HEK293 (cell line): ENCODE data around the gene FIP1L1.

ENCODE experiments used
- CTCF ChIP-seq: fragments of 450-650 bp; formaldehyde crosslinking; IDR thresholded peaks from 2 replicates; pipeline ENCODE4 v1.5.1; 2016; ENCODE audit warnings: missing biosample characterization, missing genetic modification characterization
- GFI1B ChIP-seq: fragments of 450-650 bp; formaldehyde crosslinking; IDR thresholded peaks from 2 replicates; pipeline ENCODE4 v1.5.1; 2016; ENCODE audit warnings: missing biosample characterization, missing genetic modification characterization
- KLF16 ChIP-seq: fragments of 450-650 bp; formaldehyde crosslinking; IDR thresholded peaks from 2 replicates; pipeline ENCODE4 v1.5.1; 2017; ENCODE audit warnings: missing biosample characterization, missing genetic modification characterization
- OSR2 ChIP-seq: fragments of 450-650 bp; formaldehyde crosslinking; IDR thresholded peaks from 2 replicates; pipeline ENCODE4 v1.5.1; 2016; ENCODE audit warnings: missing biosample characterization, missing genetic modification characterization
- PATZ1 ChIP-seq: fragments of 450-650 bp; formaldehyde crosslinking; IDR thresholded peaks from 2 replicates; pipeline ENCODE4 v1.5.1; 2016; ENCODE audit warnings: missing biosample characterization, missing genetic modification characterization
- PRDM10 ChIP-seq: fragments of 450-650 bp; formaldehyde crosslinking; IDR thresholded peaks from 2 replicates; pipeline ENCODE4 v1.5.1; 2016; ENCODE audit warnings: missing biosample characterization, missing genetic modification characterization
- RBAK ChIP-seq: fragments of 450-650 bp; formaldehyde crosslinking; IDR thresholded peaks from 2 replicates; pipeline ENCODE4 v1.5.1; 2016; ENCODE audit warnings: missing biosample characterization, missing genetic modification characterization
- REST ChIP-seq: fragments of 450-650 bp; formaldehyde crosslinking; IDR thresholded peaks from 2 replicates; pipeline ENCODE4 v1.5.1; 2016; ENCODE audit warnings: missing biosample characterization, missing genetic modification characterization
- SETDB1 ChIP-seq: IDR thresholded peaks from one replicate; pipeline ENCODE4 v1.6.1; 2017; ENCODE audit warnings: mild to moderate bottlenecking, low read length, moderate library complexity, mixed read lengths; ENCODE audit not compliant: insufficient read length
- ZBTB1 ChIP-seq: fragments of 450-650 bp; formaldehyde crosslinking; IDR thresholded peaks from 2 replicates; pipeline ENCODE4 v1.5.1; 2016; ENCODE audit warnings: missing biosample characterization, missing genetic modification characterization
- ZNF211 ChIP-seq: fragments of 450-650 bp; formaldehyde crosslinking; IDR thresholded peaks from 2 replicates; pipeline ENCODE4 v1.5.1; 2016; ENCODE audit warnings: low read depth, missing biosample characterization, missing genetic modification characterization
- ZNF280D ChIP-seq: fragments of 450-650 bp; formaldehyde crosslinking; IDR thresholded peaks from 2 replicates; pipeline ENCODE4 v1.5.1; 2016; ENCODE audit warnings: missing biosample characterization, missing genetic modification characterization

- TF ChIP-seq ZNF211 (tag by site-specific recombination) = no peak
- no peak for TF ChIP-seq KLF16 (tag by site-specific recombination)
- no peak for TF ChIP-seq ZBTB1 (tag by site-specific recombination)
- TF ChIP-seq REST (tag by site-specific recombination) = no peak
- TF ChIP-seq CTCF (tag by site-specific recombination) = no peak
- no peak for TF ChIP-seq RBAK (tag by site-specific recombination)
- TF ChIP-seq ZNF280D (tag by site-specific recombination) = no peak
- no peak for TF ChIP-seq SETDB1
- TF ChIP-seq GFI1B (tag by site-specific recombination) = no peak
- no peak for TF ChIP-seq PATZ1 (tag by site-specific recombination)
- TF ChIP-seq OSR2 (tag by site-specific recombination) = no peak
- TF ChIP-seq PRDM10 (tag by site-specific recombination) = no peak
Observed at GRCh38 chr4:53366301-53366716, 11.1 kb upstream of the FIP1L1 start.
